Upper lobe of right lung (tissue), 1 donor: Measurements from ENCODE around the gene TBC1D9. TPM values are rescaled to one million over a fixed set of nuclear protein-coding genes. Genes with fewer than 3 reads are reported as not detected.

ENCODE experiments used
- ATAC-seq: fragments of 200-7000 bp; cut with Tn5 transposase; one replicate; pipeline ENCODE4 v1.9.1; 2020; ENCODE audit warnings: mild to moderate bottlenecking, moderate library complexity
- DNase-seq: peaks from one replicate; pipeline ENCODE4 v3.0.0-alpha.2; 2020
- H3K27ac ChIP-seq: fragments of 200-600 bp; one replicate; pipeline ENCODE4 v1.8.0; 2022
- H3K27me3 ChIP-seq: fragments of 200-600 bp; one replicate; pipeline ENCODE4 v1.8.0; 2022; ENCODE audit warnings: mild to moderate bottlenecking
- H3K36me3 ChIP-seq: fragments of 200-600 bp; one replicate; pipeline ENCODE4 v1.8.0; 2022
- H3K4me1 ChIP-seq: fragments of 200-600 bp; one replicate; pipeline ENCODE4 v1.8.0; 2022
- H3K4me3 ChIP-seq: fragments of 200-600 bp; one replicate; pipeline ENCODE4 v1.8.0; 2022; ENCODE audit warnings: mild to moderate bottlenecking
- H3K9me3 ChIP-seq: fragments of 200-600 bp; one replicate; pipeline ENCODE4 v1.8.0; 2022
- intact Hi-C: fragments of 100-400 bp; cut with DNase I; formaldehyde crosslinking; loops from one replicate; pipeline ENCODE4 v1.11.0; 2022
- total RNA-seq: library from RNA; stranded (reverse); fragmentation: NEBNext Ultra II Directional; extraction: Animal tissue kit (Norgen Biotek cat#: 25700); gene quantifications from one replicate; pipeline ENCODE4 v1.2.1, GENCODE V29; 2021
- TF ChIP-seq, protein P1 (sequence below): fragments of 200-600 bp; IDR thresholded peaks from one replicate; pipeline ENCODE4 v1.8.0; 2022; ENCODE audit warnings: antibody characterized with exemption
- donor health status: DM: no; HTN: yes; CAD: no; lungs with severe emphysema.

Gene TBC1D9
- total RNA-seq, 1 donor from 2014 or later: 39.5 TPM

GRCh38 chr4:140645196-140645595, 111.0 kb downstream of the TBC1D9 start:
- intact Hi-C loops: no loop called here
- ATAC-seq: peak; percentile 5

DNA sequence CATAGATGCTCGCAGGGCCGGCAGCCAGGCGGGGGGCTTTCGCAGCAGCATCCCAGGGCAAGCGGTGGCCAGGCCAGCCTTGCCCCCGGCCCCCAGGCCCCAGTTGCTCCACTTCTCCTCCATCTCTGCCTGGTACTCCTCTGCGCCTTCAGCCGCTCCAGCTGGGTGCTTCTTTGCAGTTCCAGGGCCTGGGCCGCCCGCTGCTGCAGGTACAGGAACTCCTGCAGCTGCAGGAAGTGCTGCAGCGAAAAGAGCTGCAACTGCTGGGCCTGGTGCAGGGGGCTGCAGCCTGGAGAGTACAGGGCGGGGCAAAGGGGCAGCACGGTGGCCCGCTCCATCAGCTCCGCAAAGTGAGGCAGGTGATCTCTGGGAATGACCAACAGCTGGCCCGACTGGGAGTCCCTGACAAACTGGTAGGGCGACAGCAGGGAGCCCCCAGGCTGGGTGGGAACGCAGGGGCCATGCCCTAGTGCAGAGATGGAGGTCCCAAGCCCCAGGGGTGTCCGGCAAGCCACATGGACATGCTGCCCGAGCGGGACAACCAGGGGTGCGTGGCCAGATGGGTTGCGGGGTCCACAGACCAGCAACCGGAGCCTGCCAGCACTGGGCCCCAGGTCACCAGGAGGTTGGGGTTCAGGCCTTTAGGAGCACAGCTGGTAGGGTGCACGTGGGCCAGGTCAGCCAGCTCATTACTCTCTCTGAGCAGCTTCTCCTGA, 111.6 kb downstream of the TBC1D9 start:
- no peaks in the 10 kb centered on the region for H3K27me3 ChIP-seq
- no peaks in the 10 kb centered on the region for H3K4me1 ChIP-seq
- no peak for DNase-seq
- H3K9me3 ChIP-seq: no peaks in the 10 kb centered on the region
- intact Hi-C loops: no loop called here
- TF ChIP-seq, protein P1, sequence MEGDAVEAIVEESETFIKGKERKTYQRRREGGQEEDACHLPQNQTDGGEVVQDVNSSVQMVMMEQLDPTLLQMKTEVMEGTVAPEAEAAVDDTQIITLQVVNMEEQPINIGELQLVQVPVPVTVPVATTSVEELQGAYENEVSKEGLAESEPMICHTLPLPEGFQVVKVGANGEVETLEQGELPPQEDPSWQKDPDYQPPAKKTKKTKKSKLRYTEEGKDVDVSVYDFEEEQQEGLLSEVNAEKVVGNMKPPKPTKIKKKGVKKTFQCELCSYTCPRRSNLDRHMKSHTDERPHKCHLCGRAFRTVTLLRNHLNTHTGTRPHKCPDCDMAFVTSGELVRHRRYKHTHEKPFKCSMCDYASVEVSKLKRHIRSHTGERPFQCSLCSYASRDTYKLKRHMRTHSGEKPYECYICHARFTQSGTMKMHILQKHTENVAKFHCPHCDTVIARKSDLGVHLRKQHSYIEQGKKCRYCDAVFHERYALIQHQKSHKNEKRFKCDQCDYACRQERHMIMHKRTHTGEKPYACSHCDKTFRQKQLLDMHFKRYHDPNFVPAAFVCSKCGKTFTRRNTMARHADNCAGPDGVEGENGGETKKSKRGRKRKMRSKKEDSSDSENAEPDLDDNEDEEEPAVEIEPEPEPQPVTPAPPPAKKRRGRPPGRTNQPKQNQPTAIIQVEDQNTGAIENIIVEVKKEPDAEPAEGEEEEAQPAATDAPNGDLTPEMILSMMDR: no peak
- H3K36me3 ChIP-seq: peaks cover 8% of the 10 kb centered on the region
- H3K4me3 ChIP-seq: no peak overlapping the region
- no peak overlapping the region for H3K27ac ChIP-seq
- no peak for ATAC-seq

More at GRCh38 chr4:140645196-140645595, 111.0 kb downstream of the TBC1D9 start:
- peaks cover 8% of the 10 kb centered on the region for H3K36me3 ChIP-seq
- DNase-seq: no peak
- TF ChIP-seq, protein P1: no peak
- no peaks in the 10 kb centered on the region for H3K9me3 ChIP-seq
- no peak overlapping the region for H3K4me3 ChIP-seq
- no peaks in the 10 kb centered on the region for H3K27me3 ChIP-seq
- H3K27ac ChIP-seq: no peak overlapping the region
- no peaks in the 10 kb centered on the region for H3K4me1 ChIP-seq

GRCh38 chr4:140643571-140644055, 112.6 kb downstream of the TBC1D9 start:
- Histone ChIP-seq H3K4me1 (no peaks in the 10 kb centered on the region), H3K27ac (no peak overlapping the region), H3K4me3 (no peak overlapping the region), H3K36me3 (peaks cover 15% of the 10 kb centered on the region), H3K9me3 (no peaks in the 10 kb centered on the region), H3K27me3 (no peaks in the 10 kb centered on the region)
- DNase-seq: no peak
- intact Hi-C loops: no loop called here
- TF ChIP-seq, protein P1: no peak
- ATAC-seq: no peak

DNA sequence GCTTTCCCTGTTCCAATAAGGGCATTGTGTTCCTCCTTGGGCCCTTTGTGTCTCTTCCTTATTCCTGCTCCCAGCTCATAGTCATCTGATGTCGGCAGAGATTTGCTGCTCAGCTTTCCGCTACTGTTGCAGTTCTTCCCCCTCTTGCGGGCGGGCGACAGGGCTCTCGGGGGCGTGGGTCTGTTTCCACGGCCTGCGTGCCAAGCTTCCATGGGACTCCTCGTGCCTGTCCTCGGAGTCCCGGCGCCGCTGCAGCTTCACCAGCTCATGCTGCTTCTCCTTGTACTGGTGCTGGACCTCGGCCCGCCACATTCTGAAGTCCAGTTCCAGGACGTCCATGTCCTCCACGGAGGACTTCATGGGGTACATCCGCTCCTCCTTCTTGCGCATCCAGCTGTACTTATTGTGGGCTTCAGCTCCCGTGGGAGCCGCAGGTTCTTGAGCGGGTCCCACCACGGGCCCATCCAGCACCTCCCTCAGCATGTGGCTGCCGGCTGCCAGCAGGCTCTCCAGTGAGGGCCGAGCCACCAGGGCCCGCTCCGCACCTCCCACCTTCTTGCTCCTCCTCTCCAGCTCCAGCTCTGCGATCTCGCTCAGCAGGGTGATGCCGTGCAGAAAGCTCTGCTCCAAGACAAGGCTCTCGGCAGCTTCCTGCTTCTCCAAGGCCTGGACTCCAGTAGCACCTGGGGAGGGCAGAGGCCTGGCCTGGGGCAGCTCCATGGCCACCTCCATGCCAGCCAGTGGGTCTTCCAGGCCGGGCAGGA, 113.3 kb downstream of the TBC1D9 start:
- Histone ChIP-seq H3K27ac (peak overlapping the region; percentile 60), H3K27me3 (no peaks in the 10 kb centered on the region), H3K4me3 (no peak overlapping the region), H3K36me3 (peaks cover 16% of the 10 kb centered on the region), H3K9me3 (no peaks in the 10 kb centered on the region), H3K4me1 (no peaks in the 10 kb centered on the region)
- TF ChIP-seq, protein P1: no peak
- intact Hi-C loops: no loop called here
- ATAC-seq (peak; percentile 4), DNase-seq (no peak)

DNA sequence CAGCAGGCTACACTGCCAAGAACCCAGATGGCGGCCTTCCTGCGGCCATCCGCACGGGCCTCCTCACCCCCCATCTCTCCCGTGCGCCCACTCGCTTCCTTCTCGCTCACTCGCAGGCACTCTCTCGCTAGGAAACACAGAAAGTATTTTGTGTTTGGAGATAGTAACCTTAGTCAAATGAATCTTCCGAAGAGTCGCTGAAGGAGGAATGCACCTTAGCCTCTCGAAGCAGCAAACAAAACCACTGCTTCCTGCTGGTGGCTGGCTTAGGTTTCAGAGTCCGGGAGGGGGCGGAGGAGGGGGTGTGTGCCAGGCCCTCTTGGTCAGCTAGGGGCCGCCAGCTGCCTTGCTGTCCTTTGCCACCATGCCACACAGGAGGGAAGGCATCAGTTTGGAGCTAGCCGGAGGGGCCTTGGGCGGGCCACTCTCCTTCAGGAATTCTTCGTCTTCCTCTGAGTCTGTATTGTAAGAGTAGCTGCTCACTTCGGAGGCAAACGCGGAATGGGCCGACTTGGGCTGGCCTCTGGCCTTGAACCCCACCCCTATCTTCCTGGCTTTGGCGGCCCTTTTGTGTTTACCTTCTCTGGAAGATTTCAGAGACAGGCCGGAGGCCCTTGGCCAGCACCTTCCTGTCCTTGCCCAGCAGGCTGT, 114.3 kb downstream of the TBC1D9 start:
- intact Hi-C loops: no loop called here
- peak overlapping the region; percentile 60 for H3K27ac ChIP-seq
- no peaks in the 10 kb centered on the region for H3K9me3 ChIP-seq
- no peaks in the 10 kb centered on the region for H3K27me3 ChIP-seq
- ATAC-seq (peak; percentile 70), DNase-seq (peak; percentile 68)
- H3K36me3 ChIP-seq: peaks cover 25% of the 10 kb centered on the region
- no peaks in the 10 kb centered on the region for H3K4me1 ChIP-seq
- TF ChIP-seq, protein P1: peak; percentile 32
- H3K4me3 ChIP-seq: peak overlapping the region; percentile 39
